Adrenal gland (tissue), 5 donors: Measurements from ENCODE around the gene KCNS1.

ENCODE experiments used
- POLR2A ChIP-seq, 2 donors: fragments of 450-650 bp; IDR thresholded peaks; one replicate each; pipeline ENCODE4 v1.6.1; 2017; ENCODE audit warnings: antibody characterized with exemption in 2 of 2, mild to moderate bottlenecking in 2 of 2, moderate library complexity in 1 of 2
- TF ChIP-seq, protein P1 (sequence below), 6 experiments: fragments of 450-650 bp in 4 of 6; fragments of 200-600 bp in 2 of 6; sonication (generic) in 1 of 6; IDR thresholded peaks; 1 replicate in 5 of 6; 2 replicates in 1 of 6; pipeline versions ENCODE4 v1.5.1 to v1.8.0; 2016 to 2021; ENCODE audit warnings: antibody characterized with exemption in 6 of 6, mild to moderate bottlenecking in 2 of 6, moderate library complexity in 1 of 6
- donor health status: DM: no; HTN: no; CAD: no.

DNA sequence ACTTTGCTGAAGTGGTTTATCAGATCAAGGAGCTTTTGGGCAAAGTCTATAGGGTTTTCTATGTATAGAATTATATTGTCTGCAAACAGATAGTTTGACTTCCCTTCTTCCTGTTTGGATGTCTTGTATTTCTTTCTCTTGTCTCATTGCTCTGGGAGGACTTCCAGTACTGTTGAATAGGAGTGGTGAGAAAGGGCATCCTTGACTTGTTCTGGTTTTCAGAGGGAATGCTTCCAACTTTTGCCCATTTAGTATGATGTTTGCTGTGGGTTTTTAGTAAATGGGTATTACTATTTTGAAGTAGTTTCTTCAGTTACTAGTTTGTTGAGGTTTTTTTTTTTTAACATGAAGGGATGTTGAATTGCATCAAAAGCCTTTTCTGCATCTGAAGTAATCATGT, 36.1 kb downstream of the KCNS1 start:
- TF ChIP-seq POLR2A (IDR thresholded peaks at IDR 0.05) = no peak
- TF ChIP-seq, protein P1, sequence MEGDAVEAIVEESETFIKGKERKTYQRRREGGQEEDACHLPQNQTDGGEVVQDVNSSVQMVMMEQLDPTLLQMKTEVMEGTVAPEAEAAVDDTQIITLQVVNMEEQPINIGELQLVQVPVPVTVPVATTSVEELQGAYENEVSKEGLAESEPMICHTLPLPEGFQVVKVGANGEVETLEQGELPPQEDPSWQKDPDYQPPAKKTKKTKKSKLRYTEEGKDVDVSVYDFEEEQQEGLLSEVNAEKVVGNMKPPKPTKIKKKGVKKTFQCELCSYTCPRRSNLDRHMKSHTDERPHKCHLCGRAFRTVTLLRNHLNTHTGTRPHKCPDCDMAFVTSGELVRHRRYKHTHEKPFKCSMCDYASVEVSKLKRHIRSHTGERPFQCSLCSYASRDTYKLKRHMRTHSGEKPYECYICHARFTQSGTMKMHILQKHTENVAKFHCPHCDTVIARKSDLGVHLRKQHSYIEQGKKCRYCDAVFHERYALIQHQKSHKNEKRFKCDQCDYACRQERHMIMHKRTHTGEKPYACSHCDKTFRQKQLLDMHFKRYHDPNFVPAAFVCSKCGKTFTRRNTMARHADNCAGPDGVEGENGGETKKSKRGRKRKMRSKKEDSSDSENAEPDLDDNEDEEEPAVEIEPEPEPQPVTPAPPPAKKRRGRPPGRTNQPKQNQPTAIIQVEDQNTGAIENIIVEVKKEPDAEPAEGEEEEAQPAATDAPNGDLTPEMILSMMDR (IDR thresholded peaks at IDR 0.05) = no peak
